HG03565 (cell line): ENCODE data around the gene KAZN.
"Not testable (repeated sequence)": the region's sequence is repeated elsewhere in the genome, so short reads cannot be mapped to it uniquely, and the experiment has no call there.

ENCODE experiments used
- ATAC-seq: cut with Tn5 transposase; IDR thresholded peaks from one replicate; pipeline ENCODE4 v1.9.1; 2021; ENCODE audit warnings: mild to moderate bottlenecking, moderate library complexity; ENCODE audit not compliant: unreplicated experiment

KAZN gene

DNA sequence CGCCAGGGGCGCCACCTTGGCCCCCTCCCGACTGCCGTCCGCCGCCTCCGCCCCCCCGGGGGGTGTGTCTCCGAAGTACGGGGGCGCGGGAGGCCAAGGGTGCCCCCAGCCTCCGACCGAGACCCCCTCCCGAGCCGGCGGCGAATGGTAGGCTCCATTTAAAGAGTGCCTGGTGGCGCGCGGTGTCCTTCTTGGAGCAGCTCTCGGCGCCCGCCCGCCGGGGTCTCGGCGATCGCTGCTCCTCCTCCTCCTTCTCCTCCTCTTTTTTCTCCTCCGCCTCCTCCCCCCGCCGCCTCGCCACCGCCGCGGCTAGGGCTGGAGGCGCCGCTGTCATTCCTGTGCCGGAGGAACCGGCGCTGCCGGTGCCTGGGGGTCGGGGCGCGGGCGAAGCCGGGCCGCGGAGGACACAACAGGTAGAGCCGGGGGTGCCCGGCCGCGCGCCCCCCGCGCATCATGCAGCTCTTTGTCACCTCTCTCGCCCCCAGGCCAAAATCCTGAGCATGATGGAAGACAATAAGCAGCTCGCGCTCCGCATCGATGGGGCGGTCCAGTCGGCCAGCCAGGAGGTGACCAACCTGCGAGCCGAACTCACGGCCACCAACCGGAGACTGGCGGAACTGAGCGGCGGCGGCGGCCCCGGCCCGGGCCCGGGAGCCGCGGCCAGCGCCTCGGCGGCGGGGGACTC, at the start of gene KAZN:
Gene KAZN, plus strand, starts transcription at position 188 of the 685 bp plus-strand sequence.
- ATAC-seq, result no peak

GRCh38 chr1:14549897-14550620, 48.4 kb upstream of the KAZN start:
- ATAC-seq, result no peak

GRCh38 chr1:14551386-14551785, 47.1 kb upstream of the KAZN start:
- ATAC-seq, result no peak

GRCh38 chr1:14552246-14552965, 46.1 kb upstream of the KAZN start:
- no peak for ATAC-seq

DNA sequence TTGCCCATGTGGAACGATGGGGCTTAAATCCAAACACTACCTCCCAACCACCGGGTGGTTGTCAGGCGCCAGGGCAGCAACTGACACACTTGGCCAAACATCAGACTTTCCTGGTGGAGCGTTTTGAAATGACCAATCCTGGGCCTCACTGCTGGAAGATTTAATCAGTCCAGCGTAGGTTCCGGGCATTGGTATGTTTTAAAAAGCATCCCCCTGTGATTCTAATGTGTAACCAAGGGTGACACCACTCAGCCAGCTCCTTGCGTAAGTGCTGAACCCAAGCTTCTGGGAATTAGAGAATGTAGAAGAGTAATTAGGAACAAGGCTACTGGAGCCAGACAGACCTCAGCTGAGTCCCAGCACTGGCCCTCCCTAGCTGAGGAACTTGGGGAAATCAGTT, 44.8 kb upstream of the KAZN start:
- ATAC-seq, result no peak

GRCh38 chr1:14555091-14555490, 43.4 kb upstream of the KAZN start:
- no peak for ATAC-seq

GRCh38 chr1:14561014-14561693, 37.3 kb upstream of the KAZN start:
- no peak for ATAC-seq

- no peak for ATAC-seq
Measured at GRCh38 chr1:14565090-14565489, 33.4 kb upstream of the KAZN start.

DNA sequence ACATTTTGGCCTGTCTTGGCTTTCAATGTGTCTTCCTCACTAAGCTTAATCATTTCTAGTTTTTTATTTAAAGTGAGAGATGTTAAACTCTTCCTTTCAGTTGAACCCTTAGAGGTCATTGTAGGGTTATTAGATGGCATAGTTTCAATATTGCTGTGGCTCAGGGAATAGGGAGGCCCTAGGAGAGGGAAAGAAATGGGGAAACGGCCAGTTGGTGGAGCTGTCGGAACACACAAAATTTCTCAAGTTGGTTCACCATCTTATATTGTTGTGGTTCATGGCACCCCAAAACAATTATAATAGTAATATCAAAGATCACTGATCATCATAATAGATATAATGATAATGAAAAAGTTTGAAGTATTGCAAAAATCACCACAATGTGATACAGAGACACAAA, 31.4 kb upstream of the KAZN start:
- ATAC-seq, result no peak

DNA sequence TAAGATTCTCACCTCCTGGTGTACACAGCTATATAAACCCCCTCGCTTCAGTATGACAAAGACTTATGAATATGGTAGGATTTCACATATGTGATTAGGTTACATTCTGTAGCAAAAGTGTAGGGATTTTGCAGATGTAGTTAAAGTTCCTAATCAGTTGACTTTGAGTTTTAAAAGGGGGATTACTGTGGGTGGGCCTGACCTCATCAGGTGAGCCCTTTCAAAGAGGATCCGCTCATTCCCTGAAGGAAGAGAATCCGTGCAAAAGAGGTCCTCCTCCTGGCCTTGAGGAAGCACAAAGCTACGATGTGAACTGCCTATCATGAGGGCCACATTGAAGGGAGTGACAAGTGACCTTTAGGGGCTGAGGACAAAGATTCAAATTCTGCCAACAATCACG, 30.6 kb upstream of the KAZN start:
- ATAC-seq, result no peak

GRCh38 chr1:14568716-14569355, 29.6 kb upstream of the KAZN start:
- ATAC-seq, result no peak

- ATAC-seq, result no peak
Measured at GRCh38 chr1:14570514-14570913, 28.0 kb upstream of the KAZN start.

- ATAC-seq, result no peak
Measured at GRCh38 chr1:14571810-14572767, 26.4 kb upstream of the KAZN start.

- ATAC-seq, result no peak
Measured at GRCh38 chr1:14572861-14573260, 25.6 kb upstream of the KAZN start.

DNA sequence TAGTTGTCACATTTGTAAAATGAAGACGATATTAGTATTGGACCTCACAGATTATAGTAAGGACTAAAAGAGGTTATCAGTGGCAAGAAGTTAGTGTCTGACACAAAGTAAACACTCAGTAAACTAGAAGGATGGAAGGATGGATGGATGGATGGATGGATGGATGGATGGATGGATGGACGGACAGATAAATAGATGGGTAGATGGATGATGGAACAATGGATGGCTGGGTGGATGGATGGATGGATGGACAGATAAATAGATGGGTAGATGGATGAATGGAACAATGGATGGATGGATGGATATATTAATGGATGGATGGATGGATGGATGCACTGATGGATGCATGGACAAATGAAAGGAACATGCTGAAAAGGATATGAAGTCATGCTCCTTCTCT, 22.3 kb upstream of the KAZN start:
- no peak for ATAC-seq

DNA sequence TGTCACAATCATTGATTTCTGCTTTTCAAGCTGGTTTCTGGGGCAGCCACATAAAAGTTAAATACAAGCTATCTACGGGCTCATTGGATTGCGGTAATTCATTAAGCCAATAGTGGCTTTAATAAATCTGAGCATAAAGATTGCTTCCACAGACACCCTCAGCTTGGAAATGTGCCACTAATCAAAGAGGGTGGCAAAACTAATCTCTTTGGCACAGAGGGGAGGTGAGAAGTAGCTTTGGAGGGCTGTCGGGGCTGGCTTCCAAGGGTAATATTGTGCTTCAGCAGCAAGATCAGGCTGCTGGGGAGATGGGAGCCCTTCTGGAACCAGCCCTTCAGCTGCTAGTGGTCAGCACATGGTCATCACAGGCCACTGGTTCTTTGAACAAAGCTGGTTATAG, 21.2 kb upstream of the KAZN start:
- ATAC-seq, result no peak

DNA sequence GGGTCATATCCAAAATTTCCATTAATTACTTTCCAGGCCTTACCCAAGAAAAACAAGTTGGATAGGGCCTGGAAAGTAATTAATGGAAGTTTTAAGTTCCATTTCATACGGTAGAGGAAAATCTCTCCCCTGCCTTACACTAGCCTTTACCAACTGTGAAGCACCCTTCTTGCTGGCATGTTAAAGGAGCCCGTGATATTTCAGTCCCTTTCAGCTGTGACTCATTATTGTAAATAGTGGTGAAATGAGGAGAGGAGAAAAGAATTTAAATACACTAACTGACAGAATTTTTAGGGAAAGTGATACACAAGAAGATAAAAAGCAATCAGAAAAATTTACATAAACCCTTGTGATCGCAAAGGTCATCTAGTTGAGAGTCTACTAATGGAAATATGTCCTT, 20.3 kb upstream of the KAZN start:
- no peak for ATAC-seq

GRCh38 chr1:14580295-14580694, 18.2 kb upstream of the KAZN start:
- ATAC-seq, result not testable (repeated sequence)

DNA sequence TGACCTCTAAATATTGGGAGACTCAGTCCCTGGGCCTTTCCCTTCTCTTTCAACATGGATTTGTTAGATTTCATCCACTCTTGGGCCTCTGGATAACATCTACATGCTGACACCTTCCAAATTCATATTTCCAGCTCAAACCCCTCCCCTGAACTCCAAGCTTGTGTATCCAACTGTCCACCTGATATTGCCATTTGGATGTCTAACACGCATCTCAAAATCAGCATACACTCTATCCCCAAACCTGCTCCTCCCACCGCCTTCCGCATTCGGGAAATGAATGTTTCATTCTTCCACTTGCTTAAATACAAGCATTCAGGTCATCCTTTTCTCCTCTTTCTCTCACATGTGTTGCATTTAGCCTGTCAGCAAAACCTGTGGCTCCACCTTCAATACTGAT, 17.5 kb upstream of the KAZN start:
- ATAC-seq, result no peak

GRCh38 chr1:14583788-14584187, 14.7 kb upstream of the KAZN start:
- no peak for ATAC-seq
